K562 (cell line): ENCODE data around the gene DCXR. TPM values are rescaled to one million over a fixed set of nuclear protein-coding genes. Genes with fewer than 3 reads are reported as not detected.

Experiments
- ATF7 ChIP-seq: fragments of 450-650 bp; IDR thresholded peaks from 2 replicates; pipeline ENCODE4 v1.7.1; 2014; ENCODE audit warnings: mild to moderate bottlenecking, moderate library complexity
- CTCF ChIP-seq, 3 experiments: IDR thresholded peaks in 2 of 3; conservative IDR thresholded peaks in 1 of 3; 2 replicates each; pipeline ENCODE4 v1.5.1; 2011 to 2012; ENCODE audit warnings: low read length in 3 of 3, mild to moderate bottlenecking in 3 of 3, control low read depth in 2 of 3, improper control_type of control experiment in 1 of 3, inconsistent platforms in 1 of 3, low read depth in 1 of 3, mixed read lengths in 1 of 3, moderate library complexity in 1 of 3; ENCODE audit not compliant: insufficient read depth in 2 of 3
- DDX20 ChIP-seq: fragments of 450-650 bp; IDR thresholded peaks from 2 replicates; pipeline ENCODE4 v1.6.1; 2016; ENCODE audit warnings: missing genetic modification characterization, low read depth, mild to moderate bottlenecking, missing compliant biosample characterization, moderate library complexity
- E2F3 ChIP-seq: fragments of 250-450 bp; sonication (Bioruptor Pico); IDR thresholded peaks from 2 replicates; pipeline ENCODE4 v1.4.0; 2020; ENCODE audit warnings: mild to moderate bottlenecking
- HDGF ChIP-seq: fragments of 450-650 bp; IDR thresholded peaks from 2 replicates; pipeline ENCODE4 v1.6.1; 2016
- SIN3B ChIP-seq: fragments of 450-650 bp; IDR thresholded peaks from 2 replicates; pipeline ENCODE4 v1.6.1; 2017; ENCODE audit warnings: low read depth, mild to moderate bottlenecking, moderate library complexity
- SP1 ChIP-seq: sonication (generic); formaldehyde crosslinking; IDR thresholded peaks from 2 replicates; pipeline ENCODE4 v1.8.1; 2022; ENCODE audit warnings: mild to moderate bottlenecking, missing genetic modification reagents
- TCF3 ChIP-seq: sonication (generic); formaldehyde crosslinking; IDR thresholded peaks from 2 replicates; pipeline ENCODE4 v1.4.0; 2020; ENCODE audit warnings: mild to moderate bottlenecking, missing genetic modification reagents
- TRIM24 ChIP-seq, 2 experiments: fragments of 450-650 bp; IDR thresholded peaks; 2 replicates each; pipeline ENCODE4 v1.6.1; 2016
- ZFX ChIP-seq: sonication (generic); formaldehyde crosslinking; IDR thresholded peaks from 2 replicates; pipeline ENCODE4 v1.8.0; 2022; ENCODE audit warnings: mild to moderate bottlenecking, missing genetic modification reagents, moderate library complexity
- polyA plus RNA-seq, 8 experiments: library from polyadenylated mRNA; depleted of rRNA in 4 of 8; stranded (reverse) in 5 of 8; unstranded in 3 of 8; fragments of >200 nt; fragmentation: Nextera tagmentation in 2 of 8; fragmentation: Illumina TruSeq in 1 of 8; extraction: Ambion mirVana in 2 of 8; extraction: Trizol in 1 of 8; gene quantifications; 2 replicates each; pipeline versions ENCODE4 v1.2.1 to v1.2.3, GENCODE V29; 2011 to 2014; ENCODE audit warnings: inconsistent platforms in 1 of 8, missing spikeins in 1 of 8
- total RNA-seq, 7 experiments: library from RNA; depleted of rRNA in 6 of 7; stranded (reverse); fragments of >200 nt in 6 of 7; fragmentation: Illumina TruSeq in 2 of 7; extraction: Trizol in 2 of 7; gene quantifications; 2 replicates each; pipeline versions ENCODE4 v1.2.1 to v1.2.3, GENCODE V29; 2011 to 2021; ENCODE audit warnings: low replicate concordance in 1 of 7
- TF ChIP-seq, protein P1 (sequence below): sonication (generic); formaldehyde crosslinking; IDR thresholded peaks from 2 replicates; pipeline ENCODE4 v1.8.0; 2022; ENCODE audit warnings: missing genetic modification reagents, mild to moderate bottlenecking, moderate library complexity, borderline replicate concordance
- TF ChIP-seq, protein P2 (sequence below): fragments of 450-650 bp; formaldehyde crosslinking; IDR thresholded peaks from 2 replicates; pipeline ENCODE4 v1.4.0; 2020; ENCODE audit warnings: mild to moderate bottlenecking, moderate library complexity

The DCXR gene
- total and polyA plus RNA-seq, 9 of the 15 experiments (the other 6 are each of a cell fraction or from before 2014, with no cell fraction given): 21.3 to 274 (median 156) TPM

GRCh38 chr17:82021107-82021899 lies 16.2 kb downstream of the DCXR start (continued):
- TF ChIP-seq SP1 (CRISPR knock-in tag) (0 out of 2 replicates have a peak, but pooled peaks have one; percentile 38), DDX20 (tag) (no peak), CTCF (IDR thresholded peaks at IDR 0.05 in 2 of 3, conservative IDR thresholded peaks at IDR 0.05 in 1 of 3; ENCODE audit: insufficient read depth in 2 of 3, low read depth in 1 of 3, low read length in 3 of 3) (peak; percentile 55 to 68 (median 67); a peak in 5 of 6 replicates), TRIM24 (IDR thresholded peaks at IDR 0.05) (no peak), ATF7 (no peak), HDGF (no peak), TCF3 (CRISPR knock-in tag) (peak; percentile 53; the same call in 1 of the 2 replicates), E2F3 (CRISPR knock-in tag) (no peak), SIN3B (0 out of 2 replicates have a peak, but pooled peaks have one; percentile 13), ZFX (CRISPR knock-in tag) (0 out of 2 replicates have a peak, but pooled peaks have one; percentile 16)
- TF ChIP-seq, protein P1, sequence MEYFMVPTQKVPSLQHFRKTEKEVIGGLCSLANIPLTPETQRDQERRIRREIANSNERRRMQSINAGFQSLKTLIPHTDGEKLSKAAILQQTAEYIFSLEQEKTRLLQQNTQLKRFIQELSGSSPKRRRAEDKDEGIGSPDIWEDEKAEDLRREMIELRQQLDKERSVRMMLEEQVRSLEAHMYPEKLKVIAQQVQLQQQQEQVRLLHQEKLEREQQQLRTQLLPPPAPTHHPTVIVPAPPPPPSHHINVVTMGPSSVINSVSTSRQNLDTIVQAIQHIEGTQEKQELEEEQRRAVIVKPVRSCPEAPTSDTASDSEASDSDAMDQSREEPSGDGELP (CRISPR knock-in tag): 0 out of 2 replicates have a peak, but pooled peaks have one; percentile 8
- TF ChIP-seq, protein P2, sequence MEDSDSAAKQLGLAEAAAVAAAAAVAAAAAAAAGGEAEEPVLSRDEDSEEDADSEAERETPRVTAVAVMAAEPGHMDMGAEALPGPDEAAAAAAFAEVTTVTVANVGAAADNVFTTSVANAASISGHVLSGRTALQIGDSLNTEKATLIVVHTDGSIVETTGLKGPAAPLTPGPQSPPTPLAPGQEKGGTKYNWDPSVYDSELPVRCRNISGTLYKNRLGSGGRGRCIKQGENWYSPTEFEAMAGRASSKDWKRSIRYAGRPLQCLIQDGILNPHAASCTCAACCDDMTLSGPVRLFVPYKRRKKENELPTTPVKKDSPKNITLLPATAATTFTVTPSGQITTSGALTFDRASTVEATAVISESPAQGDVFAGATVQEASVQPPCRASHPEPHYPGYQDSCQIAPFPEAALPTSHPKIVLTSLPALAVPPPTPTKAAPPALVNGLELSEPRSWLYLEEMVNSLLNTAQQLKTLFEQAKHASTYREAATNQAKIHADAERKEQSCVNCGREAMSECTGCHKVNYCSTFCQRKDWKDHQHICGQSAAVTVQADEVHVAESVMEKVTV (CRISPR knock-in tag): no peak
